Activated CD8-positive, alpha-beta memory T cell treated with anti-CD3 and anti-CD28 coated beads, Interleukin-2, amount 50 U/mL, for 24 hours (primary cell): ENCODE data around the gene NPPA.
"Not testable (repeated sequence)": the region's sequence is repeated elsewhere in the genome, so short reads cannot be mapped to it uniquely, and the experiment has no call there.

Source experiments
- DNase-seq: peaks from one replicate; pipeline ENCODE4 v3.0.0-alpha.2; 2020; ENCODE audit errors: extremely low read depth

Gene NPPA

DNA sequence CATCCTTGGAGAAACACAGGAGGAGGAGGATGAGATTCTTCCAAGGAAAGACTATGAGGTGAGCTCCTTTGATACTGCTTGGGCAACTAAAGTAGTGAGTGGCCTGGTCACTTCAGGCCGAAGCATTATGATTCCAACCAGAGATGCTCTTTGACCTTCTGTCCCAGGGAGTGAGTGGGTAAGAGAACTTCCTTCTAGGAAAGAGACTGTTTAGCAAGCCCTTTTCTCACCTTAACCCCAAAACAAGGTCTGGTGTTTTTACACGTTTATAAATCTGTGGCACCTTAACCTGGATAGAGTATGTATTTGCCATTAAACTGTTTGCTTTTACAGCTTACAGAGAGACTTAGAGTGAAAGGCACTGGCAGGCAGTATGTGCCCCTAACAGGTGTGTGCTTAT lies 40.5 kb downstream of the NPPA start:
- no peak for DNase-seq

DNA sequence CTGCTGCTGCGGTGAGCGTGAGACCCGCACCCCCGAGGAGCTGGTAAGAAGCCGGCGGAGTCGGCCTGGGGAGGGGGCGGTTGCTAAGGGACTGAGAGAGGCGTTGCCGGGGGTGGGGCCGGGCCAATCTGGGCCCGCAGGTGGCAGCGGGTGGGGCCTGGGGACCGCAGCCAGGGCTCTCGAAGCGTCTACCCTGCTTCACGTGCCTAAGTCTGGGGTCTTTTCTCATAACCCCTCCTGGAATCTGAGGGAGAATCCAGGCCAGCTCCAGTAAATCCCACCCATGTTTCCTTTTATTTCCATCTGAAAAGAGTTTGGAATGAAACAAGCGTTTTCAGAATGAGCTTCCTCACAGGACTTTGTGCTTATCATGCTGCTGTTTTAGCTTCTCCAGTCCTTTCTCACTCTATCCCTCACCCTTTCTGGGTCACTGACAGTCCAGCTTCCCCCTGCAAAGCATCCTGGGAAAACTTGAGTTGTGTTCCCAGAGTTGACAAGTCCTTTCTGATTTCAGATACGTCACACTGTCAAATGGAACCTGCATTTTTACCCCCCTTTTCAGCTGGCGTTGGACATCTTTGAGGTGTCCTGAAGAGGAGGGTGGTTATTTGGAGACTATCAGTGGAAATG lies 41.2 kb downstream of the NPPA start:
- no peak for DNase-seq

DNA sequence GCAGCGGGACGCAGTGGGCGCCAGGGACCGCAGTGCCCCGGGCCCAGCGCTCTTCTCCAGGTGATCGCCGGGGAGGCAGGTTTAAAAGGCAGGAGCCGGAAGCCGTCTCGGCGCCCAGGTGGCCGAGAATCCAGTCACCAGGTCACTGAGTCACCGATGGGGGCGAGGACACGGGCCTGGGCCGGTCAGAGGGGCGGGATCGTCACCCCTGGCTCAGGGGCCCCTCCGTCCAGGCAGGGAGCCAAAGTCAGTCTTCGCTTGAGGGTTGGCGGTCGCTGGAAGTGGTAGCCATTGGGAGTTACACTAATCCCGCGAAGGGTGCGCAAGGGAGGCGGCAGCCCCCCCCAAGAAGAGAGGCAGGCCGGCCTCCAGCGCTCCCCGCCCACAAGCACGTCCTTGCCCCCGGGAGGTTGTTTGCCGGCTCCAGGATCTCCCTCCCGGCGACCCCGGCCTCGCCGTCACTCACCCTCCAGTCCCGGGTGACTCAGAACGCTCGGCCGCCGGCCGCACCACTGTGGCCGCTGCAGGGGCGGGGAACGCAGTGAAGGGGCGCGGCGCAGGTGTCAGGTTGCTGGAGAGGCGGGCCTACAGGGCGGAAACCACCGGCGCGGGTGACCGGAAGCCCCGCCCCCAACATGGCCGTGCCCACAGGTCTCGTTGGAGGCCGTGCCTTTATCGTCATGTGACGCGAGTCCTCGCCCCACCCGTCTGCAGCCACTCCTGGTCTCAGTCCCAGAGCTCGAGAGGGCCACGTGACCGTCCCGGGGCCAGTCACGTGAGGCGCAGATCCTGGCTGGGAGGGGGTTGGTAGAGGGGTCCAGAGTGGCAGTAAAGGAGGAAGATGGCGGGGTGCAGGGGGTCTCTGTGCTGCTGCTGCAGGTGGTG lies 41.9 kb downstream of the NPPA start, which contains the start of the genes CLCN6 and MTHFR:
Gene CLCN6 (plus strand): TSS at position 770 of the 885 bp plus-strand sequence. CDS start 72 bp downstream, at position 842.
Gene MTHFR (minus strand): TSS at position 543 of the 885 bp plus-strand sequence. CDS start 2,848 bp downstream, outside the sequence.
- DNase-seq, result peak; percentile 97

DNA sequence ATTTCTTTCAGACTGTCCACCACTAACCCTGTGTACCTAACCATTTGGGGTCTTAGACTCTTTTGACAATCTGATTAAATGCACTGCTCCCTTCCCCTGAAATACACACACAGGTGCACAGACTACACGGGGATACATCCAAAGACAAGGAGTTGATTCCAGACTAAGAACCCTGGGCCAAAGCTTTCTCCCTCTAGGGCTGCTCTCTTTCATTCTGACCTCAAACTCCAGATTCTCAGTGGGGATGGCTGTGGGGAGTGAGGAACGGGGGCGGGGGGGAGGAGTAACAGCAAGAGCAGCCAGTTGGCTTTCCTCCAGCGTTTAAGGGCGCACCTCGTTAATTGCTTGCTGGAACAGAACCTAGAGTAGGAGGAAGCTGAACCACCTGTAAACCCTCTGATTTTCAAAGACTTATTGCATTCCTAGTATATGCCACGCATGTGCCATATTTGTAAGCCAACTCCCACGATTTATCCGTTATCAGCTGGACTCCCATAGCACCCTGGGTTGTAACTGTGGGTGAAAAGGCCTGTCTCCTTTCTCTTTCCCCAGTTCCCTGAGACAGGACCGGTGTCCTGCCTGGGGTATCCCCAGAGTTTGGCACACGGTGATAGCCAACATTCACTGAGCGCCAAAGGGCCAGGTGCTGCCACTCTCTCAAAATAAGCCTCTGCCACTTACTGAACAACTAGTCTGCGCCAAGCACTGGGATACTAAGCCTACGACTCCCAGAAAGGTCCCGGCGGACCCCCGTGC lies 42.7 kb downstream of the NPPA start:
- DNase-seq, result no peak

DNA sequence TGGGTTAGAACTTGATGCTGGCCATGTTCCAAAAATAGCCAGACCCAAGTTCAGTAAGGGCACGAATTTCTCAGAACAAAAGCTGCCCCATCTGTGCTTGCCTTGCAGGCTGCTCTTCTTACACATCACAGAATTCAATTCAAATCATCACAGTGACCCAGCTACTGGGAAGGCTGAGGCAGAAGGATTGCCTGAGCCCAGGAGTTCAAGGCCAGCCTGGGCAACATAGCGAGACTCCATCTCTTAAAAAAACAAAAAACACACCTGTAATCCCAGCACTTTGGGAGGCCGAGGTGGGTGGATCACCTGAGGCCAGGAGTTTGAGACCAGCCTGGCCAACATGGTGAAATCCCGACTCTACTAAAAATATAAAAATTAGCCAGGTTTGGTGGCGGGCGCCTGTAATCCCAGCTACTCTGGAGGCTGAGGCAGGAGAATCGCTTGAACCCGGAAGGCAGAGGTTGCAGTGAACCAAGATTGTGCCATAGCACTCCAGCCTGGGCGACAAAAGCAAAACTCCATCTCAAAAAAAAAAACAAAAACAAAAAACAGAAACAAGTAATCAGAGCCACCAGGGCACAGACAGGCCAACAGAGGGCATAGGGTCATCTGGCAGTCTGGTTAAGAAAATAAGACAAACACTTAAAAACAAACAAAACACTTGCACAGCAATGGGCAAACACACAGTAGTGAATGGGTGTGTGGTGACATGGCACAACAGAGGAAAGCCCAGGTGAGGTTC lies 43.5 kb downstream of the NPPA start:
- DNase-seq, result not testable (repeated sequence)

DNA sequence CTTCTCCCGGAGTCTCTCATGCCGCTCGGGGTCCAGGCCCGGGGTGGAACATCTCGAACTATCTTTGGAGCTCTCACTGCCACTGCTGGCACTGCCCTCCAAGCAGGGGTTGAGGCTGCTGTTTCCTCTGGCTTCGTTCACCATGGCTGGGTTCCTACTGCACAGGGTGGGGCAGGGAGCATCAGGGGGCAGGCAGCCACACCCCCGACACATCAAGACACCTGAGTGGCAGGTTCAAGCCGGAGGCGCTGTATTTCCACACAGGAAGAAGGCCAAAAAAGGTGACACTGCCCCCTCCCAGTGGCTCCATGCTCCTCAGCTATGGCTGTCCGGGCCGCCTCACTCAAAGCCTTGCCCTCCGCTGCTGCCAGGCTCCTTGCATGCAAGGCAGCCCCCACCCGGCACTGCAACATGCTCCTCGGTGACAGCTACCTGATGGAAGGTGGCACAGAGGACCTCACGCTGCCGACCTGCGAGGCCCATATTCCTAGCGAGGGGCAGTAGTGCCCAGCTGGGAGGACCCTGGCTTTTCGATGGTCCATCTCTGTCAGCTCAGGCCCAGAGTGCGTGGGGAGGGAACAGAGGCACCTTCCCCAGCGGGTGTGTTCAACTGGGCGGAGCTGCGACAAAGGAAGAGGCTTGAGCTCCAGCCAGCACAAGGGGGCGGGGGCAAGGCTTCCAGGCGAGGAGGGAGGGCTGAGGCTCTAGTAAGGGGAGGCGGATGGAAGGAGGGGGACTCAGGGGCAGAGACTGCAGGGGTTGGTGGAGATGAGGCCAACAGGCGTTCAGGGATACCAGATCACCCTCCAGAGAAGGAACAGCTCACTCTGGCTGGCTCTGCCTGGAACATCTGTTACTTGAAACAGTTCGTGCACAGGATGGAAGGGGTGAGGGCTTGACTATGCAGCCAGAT lies 44.4 kb downstream of the NPPA start:
- DNase-seq, result peak; percentile 53

DNA sequence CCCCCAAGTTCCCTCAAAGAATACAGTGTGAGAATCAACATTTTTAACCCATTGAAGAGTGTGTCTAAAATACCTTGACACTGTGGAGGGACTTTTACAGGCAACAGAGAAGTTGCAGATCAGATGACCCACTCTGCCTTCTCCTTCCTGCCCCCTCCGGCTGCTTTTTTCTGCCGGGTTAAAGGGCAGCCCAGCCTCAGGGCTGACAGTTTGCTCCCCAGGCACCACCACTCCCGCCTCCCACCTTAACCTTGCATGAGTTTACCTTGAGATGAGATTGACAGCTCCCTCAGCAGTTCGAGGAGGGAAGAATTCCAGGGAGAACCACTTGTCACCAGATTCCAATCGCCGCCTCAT lies 45.0 kb downstream of the NPPA start:
- no peak for DNase-seq

DNA sequence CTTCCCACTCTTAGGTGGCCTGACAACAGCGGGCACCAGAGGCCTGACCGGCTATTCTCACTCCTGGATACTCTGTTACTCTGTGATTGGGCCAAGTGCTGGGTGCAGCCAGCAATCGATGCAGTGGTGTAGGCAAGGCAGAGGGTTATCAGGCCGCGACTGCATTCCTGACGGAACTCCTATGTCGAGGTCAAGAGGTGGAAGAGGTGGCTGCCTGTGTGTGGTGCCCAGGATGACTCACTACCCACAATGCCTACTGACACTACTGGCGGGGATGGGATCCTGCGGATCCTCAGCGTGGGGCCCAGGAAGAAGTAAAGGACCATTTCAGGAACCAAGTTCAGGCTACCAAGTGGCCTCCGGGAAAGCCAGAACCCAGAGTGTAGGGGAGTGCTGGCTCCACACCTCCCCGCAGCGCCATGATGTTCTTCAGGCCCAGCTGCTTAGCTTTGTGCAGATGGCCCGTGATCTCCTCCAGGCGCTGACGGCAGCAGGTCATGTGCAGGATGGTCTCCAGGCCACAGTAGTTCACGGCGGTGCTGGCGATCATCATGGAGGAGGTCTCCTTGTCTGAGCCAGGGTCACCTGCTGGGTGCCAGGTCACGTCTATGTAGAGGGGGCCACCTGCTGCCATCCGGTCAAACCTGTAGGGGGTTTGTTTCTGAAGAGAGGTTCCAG lies 46.7 kb downstream of the NPPA start:
- no peak for DNase-seq

DNA sequence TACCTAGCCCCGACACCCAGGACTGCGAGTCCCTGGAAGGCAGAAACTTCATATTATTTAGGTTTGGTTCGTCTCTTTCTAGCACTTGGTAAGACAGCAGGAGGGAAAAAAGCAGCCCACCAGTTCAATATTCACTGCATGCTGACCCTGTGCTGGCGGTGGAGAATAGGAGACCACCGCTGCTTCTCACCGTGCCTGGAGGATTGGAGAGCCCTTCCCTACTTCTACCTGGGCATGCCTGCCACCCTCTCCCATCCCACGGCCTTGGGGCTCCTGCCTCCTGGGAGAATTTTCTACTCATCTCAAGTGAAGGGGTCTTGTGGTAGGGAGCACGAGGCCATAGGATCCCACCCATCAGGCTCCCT lies 47.2 kb downstream of the NPPA start:
- no peak for DNase-seq

DNA sequence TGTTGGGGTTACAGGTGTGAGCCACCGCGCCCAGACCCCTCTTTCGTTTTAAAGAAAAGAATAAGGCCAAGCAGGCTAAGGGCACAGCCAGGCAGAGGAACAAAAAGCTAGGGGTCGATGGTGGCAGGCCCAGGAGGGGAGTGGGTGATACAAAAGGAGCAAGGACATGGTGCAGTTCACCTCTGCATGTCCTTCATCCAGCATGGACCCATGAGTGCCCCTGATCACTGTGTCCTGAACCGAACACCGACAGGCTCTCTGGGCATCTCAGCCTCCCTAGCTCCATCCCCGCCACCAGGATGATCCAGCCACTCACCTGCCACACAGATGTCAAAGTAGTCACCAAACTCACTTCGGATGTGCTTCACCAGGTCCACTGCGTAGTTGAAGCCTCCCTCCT lies 47.7 kb downstream of the NPPA start:
- DNase-seq, result no peak

DNA sequence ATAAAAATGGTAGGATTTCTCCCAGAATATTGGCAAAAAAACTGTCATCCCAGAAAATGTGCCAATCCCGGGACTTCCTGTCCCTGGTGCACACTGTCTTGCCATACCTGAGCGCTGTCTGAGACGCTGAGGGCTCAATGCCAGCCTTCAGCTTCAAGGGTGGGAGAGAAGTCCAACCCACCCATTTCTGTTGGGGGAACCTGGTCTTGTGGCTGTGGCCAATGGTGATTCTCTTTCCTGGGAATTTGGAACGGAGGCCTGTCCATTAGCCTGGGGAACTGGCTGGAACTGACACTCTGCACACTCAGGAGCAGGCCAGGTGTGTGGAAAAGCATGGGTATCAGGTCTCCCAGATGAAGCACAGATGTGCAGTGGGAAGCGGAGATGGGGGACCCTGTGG lies 48.5 kb downstream of the NPPA start:
- no peak for DNase-seq

DNA sequence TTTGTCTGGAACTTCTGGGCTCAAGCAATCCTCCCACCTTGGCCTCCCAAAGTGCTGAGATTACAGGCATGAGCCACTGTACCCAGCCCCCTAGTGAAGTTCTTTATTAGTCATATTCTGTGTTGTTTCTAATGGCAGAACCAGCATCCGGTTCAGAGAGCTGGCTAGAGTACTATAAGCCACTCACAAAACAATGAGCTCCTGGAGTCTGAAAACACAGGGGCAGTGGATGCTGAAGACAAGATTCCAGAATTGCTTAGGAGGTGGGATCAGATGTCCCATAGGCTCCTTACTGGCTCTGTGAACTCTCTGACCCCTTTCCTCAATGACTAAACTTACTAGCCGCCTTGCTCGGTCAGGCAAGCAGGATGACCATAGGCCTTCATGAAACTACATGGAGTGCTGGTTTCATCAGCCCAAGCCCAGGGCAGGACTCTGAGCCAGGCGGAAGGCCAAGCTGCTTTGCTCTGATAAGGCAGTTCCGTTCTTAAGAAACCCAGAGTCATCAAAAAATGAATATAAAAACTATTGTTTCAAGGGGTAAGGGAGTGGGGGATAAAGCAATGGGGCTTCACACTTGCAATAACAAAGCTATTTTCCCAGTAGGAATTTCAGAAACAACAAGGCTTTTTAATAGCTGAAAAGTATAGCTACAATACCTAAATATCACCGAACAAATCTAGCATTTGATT lies 49.9 kb downstream of the NPPA start:
- no peak for DNase-seq

DNA sequence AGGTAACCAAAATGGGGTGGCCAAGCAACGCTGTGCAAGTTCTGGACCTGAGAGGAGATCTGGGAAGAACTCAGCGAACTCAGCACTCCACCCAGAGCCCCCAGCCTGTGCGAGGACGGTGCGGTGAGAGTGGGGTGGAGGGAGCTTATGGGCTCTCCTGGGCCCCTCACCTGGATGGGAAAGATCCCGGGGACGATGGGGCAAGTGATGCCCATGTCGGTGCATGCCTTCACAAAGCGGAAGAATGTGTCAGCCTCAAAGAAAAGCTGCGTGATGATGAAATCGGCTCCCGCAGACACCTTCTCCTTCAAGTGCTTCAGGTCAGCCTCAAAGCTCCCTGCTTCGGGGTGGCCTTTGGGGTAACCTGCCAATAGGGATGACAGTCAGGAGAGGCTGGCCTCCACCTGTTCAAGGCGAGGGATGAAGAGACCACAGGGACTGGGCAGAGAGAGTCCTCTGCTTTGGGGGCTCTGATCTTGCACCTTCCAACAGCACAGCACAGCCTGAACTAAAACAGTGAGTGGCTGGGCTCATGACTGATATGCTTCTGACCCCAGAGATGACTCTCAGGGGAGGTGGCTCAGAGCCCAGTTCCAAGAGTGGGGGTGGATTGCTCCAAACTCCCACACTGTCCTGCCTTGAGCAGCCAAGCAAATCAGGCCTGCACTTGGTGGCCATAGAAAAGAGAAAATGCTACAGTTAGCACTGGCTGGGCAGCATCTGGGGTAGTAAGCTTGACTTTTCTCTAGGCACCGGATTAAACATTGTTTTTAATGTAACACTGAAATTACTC lies 51.4 kb downstream of the NPPA start:
- DNase-seq, result no peak
